ENCODE measurements around the gene NKX6-2.
"Not testable (repeated sequence)": the region's sequence is repeated elsewhere in the genome, so short reads cannot be mapped to it uniquely, and the experiment has no call there.

DNA sequence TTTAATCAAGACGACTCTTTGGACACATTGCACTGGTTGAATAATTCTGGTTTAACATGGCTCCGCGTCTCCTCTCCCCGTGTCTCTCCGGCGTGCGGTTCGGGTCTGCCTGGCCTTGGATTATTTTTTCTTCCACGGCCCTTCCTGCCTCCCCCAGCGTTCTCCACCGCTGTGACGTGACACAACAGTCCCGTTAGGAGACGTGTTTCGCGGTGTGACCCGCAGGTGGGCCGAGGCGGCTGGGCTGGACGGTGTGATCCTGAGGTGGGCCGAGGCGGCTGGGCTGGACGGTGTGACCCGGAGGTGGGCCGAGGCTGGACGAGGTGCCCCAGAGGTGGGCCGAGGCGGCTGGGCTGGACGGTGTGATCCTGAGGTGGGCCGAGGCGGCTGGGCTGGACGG lies 12.0 kb upstream of the NKX6-2 start:
- TF ChIP-seq, protein P1, sequence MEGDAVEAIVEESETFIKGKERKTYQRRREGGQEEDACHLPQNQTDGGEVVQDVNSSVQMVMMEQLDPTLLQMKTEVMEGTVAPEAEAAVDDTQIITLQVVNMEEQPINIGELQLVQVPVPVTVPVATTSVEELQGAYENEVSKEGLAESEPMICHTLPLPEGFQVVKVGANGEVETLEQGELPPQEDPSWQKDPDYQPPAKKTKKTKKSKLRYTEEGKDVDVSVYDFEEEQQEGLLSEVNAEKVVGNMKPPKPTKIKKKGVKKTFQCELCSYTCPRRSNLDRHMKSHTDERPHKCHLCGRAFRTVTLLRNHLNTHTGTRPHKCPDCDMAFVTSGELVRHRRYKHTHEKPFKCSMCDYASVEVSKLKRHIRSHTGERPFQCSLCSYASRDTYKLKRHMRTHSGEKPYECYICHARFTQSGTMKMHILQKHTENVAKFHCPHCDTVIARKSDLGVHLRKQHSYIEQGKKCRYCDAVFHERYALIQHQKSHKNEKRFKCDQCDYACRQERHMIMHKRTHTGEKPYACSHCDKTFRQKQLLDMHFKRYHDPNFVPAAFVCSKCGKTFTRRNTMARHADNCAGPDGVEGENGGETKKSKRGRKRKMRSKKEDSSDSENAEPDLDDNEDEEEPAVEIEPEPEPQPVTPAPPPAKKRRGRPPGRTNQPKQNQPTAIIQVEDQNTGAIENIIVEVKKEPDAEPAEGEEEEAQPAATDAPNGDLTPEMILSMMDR (IDR thresholded peaks at IDR 0.05): not testable (repeated sequence)
- not testable (repeated sequence) for TF ChIP-seq POLR2A (IDR thresholded peaks at IDR 0.05)
